NCI-H1436 treated with DMSO at 0.1 percent for 48 hours (cell line): ENCODE results near the gene NPEPL1.
"Not testable (repeated sequence)": the region's sequence is repeated elsewhere in the genome, so short reads cannot be mapped to it uniquely, and the experiment has no call there.

Experiments used
- DNase-seq: peaks from one replicate; lab custom pipeline; 2025; lab: John Stamatoyannopoulos, UW

NPEPL1 gene

GRCh38 chr20:58715391-58715800 lies 22.8 kb downstream of the NPEPL1 start:
- no peak for DNase-seq

GRCh38 chr20:58715801-58716475 lies 23.3 kb downstream of the NPEPL1 start:
- DNase-seq: no peak

GRCh38 chr20:58716476-58717277 lies 24.1 kb downstream of the NPEPL1 start:
- no peak for DNase-seq

DNA sequence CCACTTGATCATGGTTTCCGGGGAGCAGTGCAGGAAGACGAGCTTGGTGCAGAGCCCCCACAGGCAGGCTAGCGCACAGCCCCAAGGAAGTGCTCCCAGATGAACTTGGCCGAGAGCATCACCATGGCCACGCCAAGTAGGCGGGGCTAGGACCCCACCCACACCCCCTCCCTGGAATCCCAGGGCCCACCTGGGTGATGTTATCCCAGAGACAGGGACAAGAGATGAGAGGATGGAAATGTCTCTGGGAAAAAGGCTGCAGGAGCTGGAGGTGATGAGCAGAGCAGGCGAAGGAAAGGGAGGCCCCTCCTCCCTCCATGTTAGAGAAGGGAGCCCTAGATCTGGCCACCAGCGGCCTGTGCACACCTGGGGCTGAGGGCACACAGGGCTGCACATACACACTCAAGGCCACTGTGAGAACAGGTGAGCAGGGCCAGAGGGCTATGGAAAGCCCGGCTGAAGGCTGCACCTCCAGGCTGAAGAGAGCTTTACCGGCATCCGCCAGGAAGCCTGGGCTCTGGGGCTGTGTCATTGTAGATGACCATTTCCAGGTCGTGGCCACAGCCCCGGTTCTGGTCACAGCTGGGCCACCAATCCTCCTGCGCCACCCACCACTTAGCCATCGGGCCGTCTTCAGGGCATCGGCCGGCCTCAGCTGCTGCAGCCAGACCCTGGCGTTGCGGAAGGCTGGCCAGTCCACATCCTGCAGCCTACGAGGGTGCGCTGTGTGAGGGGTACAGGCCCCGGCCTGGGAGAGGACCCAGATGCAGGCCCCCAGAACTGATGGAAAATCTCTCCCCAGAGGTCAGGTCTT lies 24.9 kb downstream of the NPEPL1 start:
- DNase-seq: no peak

- no peak for DNase-seq
These were observed 25.5 kb downstream of the NPEPL1 start for GRCh38 chr20:58718121-58718563.

DNA sequence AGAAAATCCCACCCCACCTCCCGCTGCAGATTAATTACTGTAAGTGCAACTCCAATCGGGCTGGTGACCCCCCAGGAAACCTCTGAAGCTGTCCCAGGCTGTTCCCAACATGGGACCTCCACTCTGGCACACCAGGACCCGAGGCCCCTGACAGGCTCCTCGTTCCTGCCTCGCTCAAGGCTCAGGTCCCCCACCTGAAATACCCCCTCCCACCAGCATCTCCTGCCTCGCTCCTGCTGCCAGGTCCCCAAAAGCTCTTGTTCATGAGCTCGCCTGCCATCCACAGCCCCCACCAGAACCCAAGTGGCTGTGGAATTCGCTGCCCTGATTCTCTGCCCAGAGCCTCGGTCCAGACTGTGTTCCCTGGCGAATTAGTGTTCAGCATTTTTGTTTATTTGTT lies 26.1 kb downstream of the NPEPL1 start:
- DNase-seq: no peak

GRCh38 chr20:58719258-58719657 lies 26.7 kb downstream of the NPEPL1 start:
- DNase-seq: no peak

DNA sequence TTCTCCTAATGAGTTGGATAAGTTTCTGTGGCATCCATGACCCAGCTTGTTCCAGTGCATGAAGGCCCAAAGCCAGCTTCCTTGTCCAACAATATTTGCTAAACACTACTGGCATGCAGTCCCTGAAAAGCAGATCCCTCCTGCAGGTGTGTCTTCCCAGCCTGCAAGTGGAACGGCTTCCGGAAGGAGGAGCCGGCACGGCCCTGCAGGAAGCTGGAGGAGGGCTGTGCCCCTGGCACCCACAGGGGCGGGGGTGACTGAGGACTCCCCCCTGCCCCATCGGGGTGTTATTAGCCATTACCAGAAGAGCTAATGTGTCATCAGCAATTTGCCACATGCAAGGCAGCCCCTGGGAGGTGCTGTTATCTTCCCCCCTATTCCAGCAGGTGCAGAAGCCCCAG lies 27.4 kb downstream of the NPEPL1 start:
- DNase-seq: no peak

GRCh38 chr20:58720890-58721289 lies 28.3 kb downstream of the NPEPL1 start:
- no peak for DNase-seq

- no peak for DNase-seq
These were observed 29.6 kb downstream of the NPEPL1 start for GRCh38 chr20:58721951-58722778.

- DNase-seq: no peak
These were observed 30.5 kb downstream of the NPEPL1 start for GRCh38 chr20:58722877-58723627.

DNA sequence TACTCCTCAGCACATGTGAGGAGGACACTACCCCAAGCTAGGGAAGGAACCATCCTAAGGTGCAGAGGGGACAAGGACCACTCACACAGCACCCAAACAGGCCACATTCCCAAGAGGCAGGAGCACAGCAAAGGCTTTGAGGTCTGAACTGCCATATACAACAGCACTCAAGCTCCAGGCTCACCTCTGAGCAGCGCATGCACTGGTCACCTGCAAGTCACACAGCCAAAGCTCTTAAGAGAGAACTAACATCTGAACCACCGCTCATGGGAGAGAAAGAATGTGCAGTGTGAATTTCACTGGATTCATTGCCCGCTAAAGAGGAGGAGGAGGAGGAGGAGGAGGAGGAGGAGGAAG lies 31.0 kb downstream of the NPEPL1 start:
- no peak for DNase-seq

- DNase-seq: not testable (repeated sequence)
These were observed 33.6 kb downstream of the NPEPL1 start for GRCh38 chr20:58726156-58726555.

GRCh38 chr20:58731192-58731591 lies 38.6 kb downstream of the NPEPL1 start:
- DNase-seq: no peak

DNA sequence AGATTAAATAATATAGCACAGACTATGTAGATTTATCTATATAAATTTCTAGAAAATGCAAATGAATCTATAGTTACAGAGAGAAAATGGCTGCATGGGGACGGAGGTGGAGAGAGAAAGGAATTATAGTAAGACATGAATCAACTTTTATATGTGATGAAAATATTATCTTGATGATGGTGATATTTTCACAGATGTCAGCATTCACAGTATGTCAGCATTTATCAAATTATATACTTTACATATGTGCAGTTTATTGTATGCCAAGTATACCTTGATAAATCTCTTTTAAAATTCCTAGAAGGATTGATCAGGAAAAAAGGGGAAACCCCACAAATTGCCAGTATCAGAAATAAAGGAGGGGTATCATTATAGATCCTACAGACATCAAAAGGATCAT lies 44.6 kb downstream of the NPEPL1 start:
- no peak for DNase-seq

- no peak for DNase-seq
These were observed 48.0 kb downstream of the NPEPL1 start for GRCh38 chr20:58740356-58741308.

- no peak for DNase-seq
These were observed 48.8 kb downstream of the NPEPL1 start for GRCh38 chr20:58741384-58741783.

DNA sequence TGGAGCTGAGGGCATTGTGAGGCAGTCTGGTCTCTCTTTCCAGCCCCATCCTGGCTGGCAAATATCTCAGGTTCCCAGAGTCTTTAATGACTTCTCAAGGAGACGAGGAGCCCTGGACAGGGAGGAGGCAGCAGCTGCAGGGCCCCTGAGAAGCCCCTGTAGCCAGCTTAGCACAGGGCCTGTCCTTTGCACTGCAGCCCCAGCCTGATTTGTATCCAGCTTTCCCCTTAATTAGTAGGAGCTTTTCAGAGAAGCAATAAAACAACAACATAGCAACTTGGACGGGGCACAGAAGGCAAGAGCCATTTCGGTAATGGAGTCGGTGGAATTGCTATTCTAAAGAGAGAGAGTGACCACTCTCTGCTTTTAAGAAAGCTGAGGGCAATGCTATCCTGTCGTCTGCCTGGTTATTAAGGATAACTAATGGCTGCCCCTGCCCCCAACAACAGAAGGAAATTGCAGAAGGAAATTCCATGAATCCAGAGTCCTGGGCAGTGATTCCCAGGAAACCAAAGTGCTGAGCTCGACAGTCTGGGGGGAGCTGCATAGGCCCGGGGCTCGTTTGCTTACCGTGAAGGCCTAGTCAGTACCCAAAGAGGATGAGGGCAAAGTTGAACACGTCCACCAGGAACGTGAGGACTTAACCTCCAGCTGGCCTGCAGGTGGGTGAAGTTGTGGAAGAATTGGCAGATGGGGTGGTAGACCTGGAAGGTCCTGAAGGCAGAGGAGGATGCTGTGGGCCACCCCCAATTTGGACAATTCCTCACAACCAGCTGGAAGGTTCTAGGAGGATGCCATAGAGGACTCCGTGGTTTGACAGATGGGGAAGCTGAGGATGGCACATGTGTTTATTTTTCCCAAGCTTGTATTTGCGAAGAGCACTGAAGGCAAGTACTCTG lies 50.3 kb downstream of the NPEPL1 start:
- no peak for DNase-seq
